H9 (cell line): Measurements from ENCODE around the gene ONECUT3. TPM values are rescaled to one million over a fixed set of nuclear protein-coding genes. Genes with fewer than 3 reads are reported as not detected.

Source experiments
- DNase-seq: peaks from one replicate; pipeline ENCODE4 v3.0.0-alpha.2; 2017
- H2AFZ ChIP-seq: one replicate; pipeline ENCODE4 v1.6.1; 2013; ENCODE audit warnings: mild to moderate bottlenecking, low read length, control low read depth, moderate library complexity
- H2AK5ac ChIP-seq: 2 replicates; pipeline ENCODE4 v1.6.1; 2013; ENCODE audit warnings: low read length, control low read depth, mixed read lengths; ENCODE audit not compliant: insufficient read length
- H2BK120ac ChIP-seq: one replicate; pipeline ENCODE4 v1.6.1; 2013; ENCODE audit warnings: low read depth, mild to moderate bottlenecking, low read length, control low read depth, inconsistent platforms; ENCODE audit not compliant: poor library complexity, severe bottlenecking
- H2BK12ac ChIP-seq: 2 replicates; pipeline ENCODE4 v1.6.1; 2013; ENCODE audit warnings: low read length, control low read depth, mixed read lengths, low read depth; ENCODE audit not compliant: insufficient read length
- H2BK15ac ChIP-seq: 2 replicates; pipeline ENCODE4 v1.6.1; 2013; ENCODE audit warnings: low read depth, low read length, control low read depth
- H2BK20ac ChIP-seq: one replicate; pipeline ENCODE4 v1.6.1; 2013; ENCODE audit warnings: low read depth, mild to moderate bottlenecking, low read length, control low read depth, inconsistent platforms; ENCODE audit not compliant: poor library complexity, severe bottlenecking
- H2BK5ac ChIP-seq: 2 replicates; pipeline ENCODE4 v1.6.1; 2013; ENCODE audit warnings: low read length, control low read depth, mixed read lengths; ENCODE audit not compliant: insufficient read length
- H3K14ac ChIP-seq: 2 replicates; pipeline ENCODE4 v1.6.1; 2013; ENCODE audit warnings: low read length, control low read depth; ENCODE audit not compliant: insufficient read depth
- H3K18ac ChIP-seq: 2 replicates; pipeline ENCODE4 v1.6.1; 2013; ENCODE audit warnings: low read depth, mild to moderate bottlenecking, mixed read lengths, low read length, control low read depth; ENCODE audit not compliant: insufficient read length
- H3K23ac ChIP-seq: 2 replicates; pipeline ENCODE4 v1.6.1; 2013; ENCODE audit warnings: low read length, control low read depth, mixed read lengths, low read depth; ENCODE audit not compliant: insufficient read length
- H3K23me2 ChIP-seq: 2 replicates; pipeline ENCODE4 v1.6.1; 2013; ENCODE audit warnings: low read depth, mild to moderate bottlenecking, mixed read lengths, low read length, control low read depth; ENCODE audit not compliant: insufficient read length, poor library complexity, severe bottlenecking
- H3K27ac ChIP-seq: 2 replicates; pipeline ENCODE4 v1.5.1; 2013; ENCODE audit warnings: low read length, control low read depth, mixed read lengths, low read depth; ENCODE audit not compliant: insufficient read length
- H3K27me3 ChIP-seq: 2 replicates; pipeline ENCODE4 v1.6.1; 2013; ENCODE audit warnings: low read length, control low read depth, inconsistent platforms; ENCODE audit not compliant: insufficient read depth
- H3K4ac ChIP-seq: 2 replicates; pipeline ENCODE4 v1.6.1; 2013; ENCODE audit warnings: low read depth, mild to moderate bottlenecking, control low read depth, inconsistent platforms, low read length, moderate library complexity
- H3K4me1 ChIP-seq: 2 replicates; pipeline ENCODE4 v1.6.1; 2013; ENCODE audit warnings: low read length, control low read depth, inconsistent platforms; ENCODE audit not compliant: insufficient read depth
- H3K4me2 ChIP-seq: 2 replicates; pipeline ENCODE4 v1.6.1; 2013; ENCODE audit warnings: low read length, control low read depth, mixed read lengths; ENCODE audit not compliant: insufficient read length, insufficient read depth
- H3K56ac ChIP-seq: 2 replicates; pipeline ENCODE4 v1.6.1; 2013; ENCODE audit warnings: low read depth, mild to moderate bottlenecking, mixed read lengths, low read length, control low read depth; ENCODE audit not compliant: insufficient read length
- H3K79me1 ChIP-seq: 2 replicates; pipeline ENCODE4 v1.6.1; 2013; ENCODE audit warnings: low read depth, mild to moderate bottlenecking, moderate library complexity, low read length, control low read depth, inconsistent platforms; ENCODE audit not compliant: insufficient read depth, poor library complexity, severe bottlenecking
- H3K79me2 ChIP-seq: 2 replicates; pipeline ENCODE4 v1.6.1; 2013; ENCODE audit warnings: low read length, control low read depth, inconsistent platforms; ENCODE audit not compliant: insufficient read depth
- H3K9ac ChIP-seq: 2 replicates; pipeline ENCODE4 v1.6.1; 2013; ENCODE audit warnings: low read length, control low read depth, mixed read lengths; ENCODE audit not compliant: insufficient read length; ENCODE audit errors: extremely low read depth
- H3K9me3 ChIP-seq: one replicate; pipeline ENCODE4 v1.6.1; 2013; ENCODE audit warnings: low read depth, low read length, inconsistent platforms; ENCODE audit not compliant: control insufficient read depth
- H3T11ph ChIP-seq: one replicate; pipeline ENCODE4 v1.6.1; 2013; ENCODE audit warnings: mild to moderate bottlenecking, low read length, control low read depth, inconsistent platforms
- H4K20me1 ChIP-seq: one replicate; pipeline ENCODE4 v1.6.1; 2013; ENCODE audit not compliant: control insufficient read depth, insufficient read length, insufficient read depth
- H4K5ac ChIP-seq: 2 replicates; pipeline ENCODE4 v1.6.1; 2013; ENCODE audit warnings: low read depth, mild to moderate bottlenecking, mixed read lengths, low read length, control low read depth; ENCODE audit not compliant: insufficient read length
- H4K8ac ChIP-seq: replicated peaks from 2 replicates; pipeline ENCODE4 v1.6.1; 2013; ENCODE audit warnings: low read length, control low read depth, mixed read lengths, low read depth; ENCODE audit not compliant: insufficient read length
- H4K91ac ChIP-seq: 2 replicates; pipeline ENCODE4 v1.6.1; 2013; ENCODE audit warnings: low read depth, mild to moderate bottlenecking, moderate library complexity, mixed read lengths, low read length, control low read depth; ENCODE audit not compliant: insufficient read length
- H3K27ac Mint-ChIP-seq, 3 experiments: 2 replicates in 2 of 3; 3 replicates in 1 of 3; pipeline ENCODE4 v1.8.0; 2020 to 2021; ENCODE audit warnings: mixed read lengths in 3 of 3, mild to moderate bottlenecking in 1 of 3, moderate library complexity in 1 of 3
- H3K27me3 Mint-ChIP-seq: 2 replicates; pipeline ENCODE4 v1.8.0; 2021; ENCODE audit warnings: low read depth, mild to moderate bottlenecking, moderate library complexity, mixed read lengths
- H3K36me3 Mint-ChIP-seq, 3 experiments: 2 replicates in 2 of 3; 3 replicates in 1 of 3; pipeline ENCODE4 v1.8.0; 2020 to 2021; ENCODE audit warnings: low read depth in 3 of 3, mixed read lengths in 3 of 3; ENCODE audit not compliant: insufficient read depth in 1 of 3
- H3K4me1 Mint-ChIP-seq, 2 experiments: 2 replicates each; pipeline ENCODE4 v1.8.0; 2020; ENCODE audit warnings: mixed read lengths in 2 of 2
- H3K4me3 Mint-ChIP-seq, 2 experiments: 2 replicates in 1 of 2; 3 replicates in 1 of 2; pipeline ENCODE4 v1.8.0; 2020 to 2021; ENCODE audit warnings: mild to moderate bottlenecking in 2 of 2, mixed read lengths in 2 of 2, moderate library complexity in 1 of 2
- H3K9me3 Mint-ChIP-seq, 2 experiments: 2 replicates in 1 of 2; 3 replicates in 1 of 2; pipeline ENCODE4 v1.8.0; 2020; ENCODE audit warnings: mild to moderate bottlenecking in 2 of 2, mixed read lengths in 2 of 2, moderate library complexity in 1 of 2
- CTCF ChIP-seq: fragments of 200-600 bp; sonication (generic); conservative IDR thresholded peaks from 3 replicates; pipeline ENCODE4 v1.8.0; 2021; ENCODE audit warnings: antibody characterized with exemption, mild to moderate bottlenecking
- WGBS: extraction: QIAGEN DNeasy Blood & Tissue Kit; methylation state at CpG from one replicate; pipeline ENCODE4 v1.1.7; 2013; ENCODE audit warnings: missing lambda C conversion rate, low lambda C conversion rate, mixed read lengths; ENCODE audit not compliant: insufficient read length; ENCODE audit errors: extremely low coverage; 5-methylcytosine and 5-hydroxymethylcytosine counted together
- total RNA-seq: library from RNA; stranded (reverse); gene quantifications from 2 replicates; pipeline ENCODE4 v1.2.1, GENCODE V29; 2021

Gene ONECUT3
- total RNA-seq, 1 experiment from 2014 or later = 0.04 TPM

- Histone ChIP-seq H2AFZ (no peak overlapping the region), H2AK5ac (no peak overlapping the region), H3K79me1 (no peaks in the 10 kb centered on the region), H3K23ac (no peak overlapping the region), H3K18ac (no peak overlapping the region), H2BK12ac (no peak overlapping the region), H3K4me1 (0 out of 2 replicates have a peak, but pooled peaks cover 4% of the 10 kb centered on the region), H4K8ac (no peak overlapping the region), H3K4me2 (no peak overlapping the region), H4K20me1 (peaks cover 4% of the 10 kb centered on the region), H3K23me2 (no peaks in the 10 kb centered on the region), H4K91ac (no peak overlapping the region), H3T11ph (no peak overlapping the region), H2BK120ac (no peak overlapping the region), H3K9me3 (peaks cover 10% of the 10 kb centered on the region), H2BK20ac (no peak overlapping the region), H3K14ac (no peak overlapping the region), H3K79me2 (no peaks in the 10 kb centered on the region), H3K27me3 (peaks cover 61% of the 10 kb centered on the region), H2BK15ac (no peak overlapping the region), H3K4ac (no peak overlapping the region), H3K9ac (no peak overlapping the region), H2BK5ac (no peak overlapping the region), H4K5ac (no peak overlapping the region), H3K56ac (no peak overlapping the region), H3K27ac (no peak overlapping the region)
- Mint-ChIP-seq H3K27me3 (peaks cover 98% of the 10 kb centered on the region), H3K4me1 (peaks cover 0 to 33% of the 10 kb centered on the region in 2 experiments; a peak in 3 of 4 replicates), H3K36me3 (peaks cover 0 to 7% (median 0%) of the 10 kb centered on the region in 3 experiments; a peak in 3 of 7 replicates), H3K4me3 (no peak overlapping the region), H3K9me3 (peaks cover 18 to 33% of the 10 kb centered on the region in 2 experiments), H3K27ac (no peak overlapping the region)
- TF ChIP-seq CTCF = no peak
- DNase-seq = no peak
- no CpG with 5 or more reads among the region's 10 CpGs for WGBS
Observed at GRCh38 chr19:1766800-1767352, 13.6 kb downstream of the ONECUT3 start.
